HEK293 (cell line): ENCODE data around the gene ZNF681.

Source experiments
- CTCF ChIA-PET: fragments of 350-600 bp; formaldehyde crosslinking; extraction: SDS; loops from one replicate; lab custom pipeline; 2021; ENCODE audit warnings: antibody characterized with exemption; lab: Yijun Ruan, JAX
- POLR2A ChIA-PET: fragments of 300-600 bp; formaldehyde crosslinking; extraction: SDS; loops from one replicate; lab custom pipeline; 2020; ENCODE audit warnings: antibody characterized with exemption, inconsistent platforms; lab: Yijun Ruan, JAX
- H3K27ac ChIP-seq: fragments of 200-500 bp; sonication (Bioruptor generic); 2 replicates; pipeline ENCODE4 v1.5.1; 2014; ENCODE audit warnings: low read depth, low read length, control low read depth, inconsistent platforms; ENCODE audit errors: extremely low read depth
- H3K36me3 ChIP-seq, 2 experiments: fragments of 200-500 bp in 1 of 2; sonication (Bioruptor generic) in 1 of 2; 1 replicate in 1 of 2; 2 replicates in 1 of 2; pipeline ENCODE4 v1.5.1; 2014 to 2017; ENCODE audit warnings: inconsistent platforms in 2 of 2, low read length in 2 of 2; ENCODE audit not compliant: control insufficient read depth in 2 of 2, insufficient read depth in 1 of 2
- H3K4me1 ChIP-seq: fragments of 200-500 bp; sonication (Bioruptor generic); 2 replicates; pipeline ENCODE4 v1.5.1; 2014; ENCODE audit warnings: mild to moderate bottlenecking, low read length, inconsistent platforms; ENCODE audit not compliant: control insufficient read depth, insufficient read depth
- H3K4me3 ChIP-seq: 2 replicates; pipeline ENCODE4 v1.5.1; 2011; ENCODE audit warnings: low read depth, mild to moderate bottlenecking, control low read depth, low read length, moderate library complexity
- H3K9me3 ChIP-seq: fragments of 200-500 bp; sonication (Bioruptor generic); 2 replicates; pipeline ENCODE4 v1.5.1; 2014; ENCODE audit warnings: low read depth, low read length, inconsistent platforms; ENCODE audit not compliant: control insufficient read depth, insufficient read depth
- AEBP2 ChIP-seq: fragments of 450-650 bp; formaldehyde crosslinking; IDR thresholded peaks from 2 replicates; pipeline ENCODE4 v1.5.1; 2016; ENCODE audit warnings: missing biosample characterization, missing genetic modification characterization, borderline replicate concordance
- GLIS1 ChIP-seq: fragments of 450-650 bp; formaldehyde crosslinking; IDR thresholded peaks from 2 replicates; pipeline ENCODE4 v1.5.1; 2016; ENCODE audit warnings: missing biosample characterization, missing genetic modification characterization
- PBX3 ChIP-seq: sonication (generic); formaldehyde crosslinking; IDR thresholded peaks from 2 replicates; pipeline ENCODE4 v1.8.1; 2022; ENCODE audit warnings: mild to moderate bottlenecking, moderate library complexity, missing genetic modification reagents
- PRDM4 ChIP-seq: fragments of 450-650 bp; formaldehyde crosslinking; IDR thresholded peaks from 2 replicates; pipeline ENCODE4 v1.5.1; 2017; ENCODE audit warnings: missing biosample characterization, missing genetic modification characterization
- ZBTB48 ChIP-seq: fragments of 450-650 bp; formaldehyde crosslinking; IDR thresholded peaks from 2 replicates; pipeline ENCODE4 v1.5.1; 2016; ENCODE audit warnings: missing biosample characterization, missing genetic modification characterization
- ZBTB6 ChIP-seq: fragments of 450-650 bp; formaldehyde crosslinking; IDR thresholded peaks from 2 replicates; pipeline ENCODE4 v1.5.1; 2017; ENCODE audit warnings: missing biosample characterization, missing genetic modification characterization
- ZNF114 ChIP-seq: fragments of 450-650 bp; formaldehyde crosslinking; IDR thresholded peaks from 2 replicates; pipeline ENCODE4 v1.5.0; 2017; ENCODE audit warnings: missing biosample characterization, missing genetic modification characterization
- ZNF132 ChIP-seq: fragments of 450-650 bp; formaldehyde crosslinking; IDR thresholded peaks from 2 replicates; pipeline ENCODE4 v1.5.1; 2017; ENCODE audit warnings: missing biosample characterization, missing genetic modification characterization, borderline replicate concordance
- ZNF174 ChIP-seq: fragments of 450-650 bp; formaldehyde crosslinking; IDR thresholded peaks from 2 replicates; pipeline ENCODE4 v1.5.0; 2017; ENCODE audit warnings: missing biosample characterization, mild to moderate bottlenecking, missing genetic modification characterization
- ZNF184 ChIP-seq: fragments of 450-650 bp; IDR thresholded peaks from 2 replicates; pipeline ENCODE4 v1.5.1; 2018; ENCODE audit warnings: missing biosample characterization, mild to moderate bottlenecking, missing genetic modification characterization
- ZNF302 ChIP-seq: fragments of 450-650 bp; formaldehyde crosslinking; IDR thresholded peaks from 2 replicates; pipeline ENCODE4 v1.5.1; 2016; ENCODE audit warnings: missing biosample characterization, missing genetic modification characterization, low read depth
- ZNF324 ChIP-seq: fragments of 450-650 bp; formaldehyde crosslinking; IDR thresholded peaks from 2 replicates; pipeline ENCODE4 v1.5.1; 2016; ENCODE audit warnings: missing biosample characterization, missing genetic modification characterization
- ZNF341 ChIP-seq: fragments of 450-650 bp; formaldehyde crosslinking; IDR thresholded peaks from 2 replicates; pipeline ENCODE4; 2016; ENCODE audit warnings: low read depth, missing biosample characterization, missing genetic modification characterization
- ZNF600 ChIP-seq: fragments of 450-650 bp; formaldehyde crosslinking; IDR thresholded peaks from 2 replicates; pipeline ENCODE4 v1.5.1; 2016; ENCODE audit warnings: missing biosample characterization, missing genetic modification characterization
- ZNF76 ChIP-seq: fragments of 450-650 bp; formaldehyde crosslinking; IDR thresholded peaks from 2 replicates; pipeline ENCODE4; 2016; ENCODE audit warnings: low read depth, missing biosample characterization, missing genetic modification characterization, borderline replicate concordance
- ZNF768 ChIP-seq: fragments of 450-650 bp; formaldehyde crosslinking; IDR thresholded peaks from 2 replicates; pipeline ENCODE4 v1.5.1; 2018; ENCODE audit warnings: missing biosample characterization, mild to moderate bottlenecking, missing genetic modification characterization
- ZNF791 ChIP-seq: fragments of 450-650 bp; formaldehyde crosslinking; IDR thresholded peaks from 2 replicates; pipeline ENCODE4 v1.5.1; 2016; ENCODE audit warnings: missing biosample characterization, missing genetic modification characterization
- ZNF792 ChIP-seq: fragments of 450-650 bp; formaldehyde crosslinking; IDR thresholded peaks from 2 replicates; pipeline ENCODE4 v1.5.1; 2016; ENCODE audit warnings: missing biosample characterization, missing genetic modification characterization

ZNF681 gene

GRCh38 chr19:23790641-23791488 is 32.2 kb upstream of the ZNF681 start:
- no peaks in the 10 kb centered on the region for H3K4me1 ChIP-seq
- no peak overlapping the region for H3K27ac ChIP-seq
- no peak overlapping the region for H3K4me3 ChIP-seq
- TF ChIP-seq ZNF76 (tag by site-specific recombination) (no peak), ZNF114 (no peak), ZNF768 (tag by site-specific recombination) (no peak), GLIS1 (tag by site-specific recombination) (no peak), PBX3 (CRISPR knock-in tag) (no peak), ZNF792 (tag by site-specific recombination) (no peak), ZNF184 (tag by site-specific recombination) (no peak), ZNF324 (tag by site-specific recombination) (no peak), ZNF174 (tag by site-specific recombination) (no peak), ZNF302 (no peak), ZBTB48 (tag by site-specific recombination) (no peak), AEBP2 (tag by site-specific recombination) (no peak), ZBTB6 (tag by site-specific recombination) (no peak)
- ChIA-PET POLR2A (no interaction called here), CTCF (no interaction called here)
- no peaks in the 10 kb centered on the region for H3K9me3 ChIP-seq
- no peaks in the 10 kb centered on the region for H3K36me3 ChIP-seq

GRCh38 chr19:23789246-23789645 is 30.6 kb upstream of the ZNF681 start:
- CTCF ChIA-PET = interaction anchor here (0.6 kb wide), 1 partner anchor 90 kb away, joined by 6 read pairs; no protein-coding TSS in a partner anchor
- POLR2A ChIA-PET = no interaction called here
- no peak overlapping the region for H3K4me3 ChIP-seq
- no peaks in the 10 kb centered on the region for H3K36me3 ChIP-seq
- no peaks in the 10 kb centered on the region for H3K9me3 ChIP-seq
- TF ChIP-seq ZNF600 (tag by site-specific recombination) (no peak), ZNF132 (no peak), ZNF341 (no peak), ZNF324 (tag by site-specific recombination) (no peak), PRDM4 (no peak), ZNF791 (no peak)
- H3K4me1 ChIP-seq = no peaks in the 10 kb centered on the region
- no peak overlapping the region for H3K27ac ChIP-seq
